Activated CD4-positive, alpha-beta T cell treated with anti-CD3 and anti-CD28 coated beads, Interleukin-2, Interleukin-6, amounts not matched to agents 100 ng/mL and 50 ng/mL, durations not matched to agents 16 hours and 8 hours (primary cell): ENCODE results near the gene POFUT2.

Experiments used
- DNase-seq: peaks from one replicate; pipeline ENCODE4 v3.0.0-alpha.2; 2020

Gene POFUT2

GRCh38 chr21:45260191-45260825 lies 27.4 kb downstream of the POFUT2 start:
- DNase-seq: no peak

GRCh38 chr21:45259206-45259840 lies 28.4 kb downstream of the POFUT2 start:
- DNase-seq: no peak

- no peak for DNase-seq
These were observed 29.2 kb downstream of the POFUT2 start for GRCh38 chr21:45258466-45258865.

- no peak for DNase-seq
These were observed 29.9 kb downstream of the POFUT2 start for GRCh38 chr21:45257673-45258341.

- DNase-seq: no peak
These were observed 30.6 kb downstream of the POFUT2 start for GRCh38 chr21:45256912-45257672.

GRCh38 chr21:45256021-45256911 lies 31.4 kb downstream of the POFUT2 start:
- DNase-seq: no peak

GRCh38 chr21:45255381-45256020 lies 32.2 kb downstream of the POFUT2 start:
- DNase-seq: no peak

- DNase-seq: no peak
These were observed 33.2 kb downstream of the POFUT2 start for GRCh38 chr21:45254460-45254930.

- no peak for DNase-seq
These were observed 33.8 kb downstream of the POFUT2 start for GRCh38 chr21:45253633-45254459.

- no peak for DNase-seq
These were observed 34.5 kb downstream of the POFUT2 start for GRCh38 chr21:45253180-45253579.

GRCh38 chr21:45252448-45252925 lies 35.2 kb downstream of the POFUT2 start:
- no peak for DNase-seq

GRCh38 chr21:45251635-45252447 lies 35.9 kb downstream of the POFUT2 start:
- DNase-seq: no peak

GRCh38 chr21:45250914-45251634 lies 36.6 kb downstream of the POFUT2 start:
- no peak for DNase-seq

- DNase-seq: no peak
These were observed 37.4 kb downstream of the POFUT2 start for GRCh38 chr21:45250272-45250671.

GRCh38 chr21:45249626-45250025 lies 38.1 kb downstream of the POFUT2 start:
- DNase-seq: no peak

- no peak for DNase-seq
These were observed 38.8 kb downstream of the POFUT2 start for GRCh38 chr21:45248893-45249381.

GRCh38 chr21:45248301-45248892 lies 39.3 kb downstream of the POFUT2 start:
- no peak for DNase-seq
